Measurements from ENCODE around the gene CCDC15. TPM values are rescaled to one million over a fixed set of nuclear protein-coding genes. Genes with fewer than 3 reads are reported as not detected.

CCDC15 gene
- total RNA-seq, 1 experiment from 2014 or later: 2.8 TPM

DNA sequence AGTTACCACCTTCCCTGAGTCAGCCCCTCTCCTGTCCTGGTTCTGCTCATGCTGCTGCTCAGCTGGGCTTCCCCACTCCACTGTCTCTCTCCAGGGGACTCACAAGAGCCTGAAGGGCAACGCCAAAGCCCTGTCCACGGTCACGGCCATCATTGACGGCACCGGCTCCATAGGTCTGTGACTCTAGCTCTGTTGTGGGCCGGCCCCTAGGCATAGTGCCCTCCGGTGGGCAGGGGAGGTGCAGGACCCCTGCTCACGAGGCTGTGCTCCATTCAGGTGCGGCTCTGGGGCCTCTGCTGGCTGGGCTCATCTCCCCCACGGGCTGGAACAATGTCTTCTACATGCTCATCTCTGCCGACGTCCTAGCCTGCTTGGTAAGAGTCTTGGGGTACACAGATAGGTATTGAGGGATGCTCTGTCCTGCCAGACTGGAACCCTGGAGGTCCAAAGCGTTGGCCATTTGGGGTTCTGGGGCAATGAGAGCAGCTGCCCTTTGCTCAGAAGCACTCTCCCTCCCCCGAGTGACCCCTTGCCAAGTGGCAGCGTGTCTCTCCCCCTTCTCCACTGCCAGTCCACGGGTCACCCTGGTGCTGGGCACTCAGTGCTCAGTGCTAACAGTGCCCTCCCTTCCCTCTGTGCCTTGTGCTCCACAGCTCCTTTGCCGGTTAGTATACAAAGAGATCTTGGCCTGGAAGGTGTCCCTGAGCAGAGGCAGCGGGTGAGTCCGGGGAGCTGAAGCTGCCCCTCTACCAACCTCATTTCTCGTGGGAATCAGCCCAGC, 131.5 kb downstream of the CCDC15 start:
- Mint-ChIP-seq H3K4me3 (no peak overlapping the region), H3K36me3 (ENCODE audit: insufficient read depth in 1 of 3, low read depth in 3 of 3) (peaks cover 0 to 5% (median 2%) of the 10 kb centered on the region in 3 experiments; a peak in 3 of 7 replicates), H3K9me3 (no peaks in the 10 kb centered on the region), H3K27ac (peak overlapping the region in 1 of 3 experiments; percentile 58; a peak in 1 of 7 replicates), H3K27me3 (ENCODE audit: low read depth) (peaks cover 7% of the 10 kb centered on the region), H3K4me1 (peaks cover 3 to 5% of the 10 kb centered on the region in 2 experiments)
- Histone ChIP-seq H2BK120ac (ENCODE audit: low read depth, low read length, poor library complexity, severe bottlenecking) (no peak overlapping the region), H3K4me1 (ENCODE audit: insufficient read depth, low read length) (no peaks in the 10 kb centered on the region), H3K4ac (ENCODE audit: low read depth, low read length) (no peak overlapping the region), H2BK15ac (ENCODE audit: low read depth, low read length) (no peak overlapping the region), H2BK12ac (ENCODE audit: insufficient read length, low read depth, low read length) (no peak overlapping the region), H3K9ac (ENCODE audit: extremely low read depth, insufficient read length, low read length) (no peak overlapping the region), H4K91ac (ENCODE audit: insufficient read length, low read depth, low read length) (no peak overlapping the region), H3K4me2 (ENCODE audit: insufficient read depth, insufficient read length, low read length) (no peak overlapping the region), H4K8ac (replicated peaks; ENCODE audit: insufficient read length, low read depth, low read length) (no peak overlapping the region), H2BK20ac (ENCODE audit: low read depth, low read length, poor library complexity, severe bottlenecking) (no peak overlapping the region), H3K56ac (ENCODE audit: insufficient read length, low read depth, low read length) (no peak overlapping the region), H4K20me1 (ENCODE audit: control insufficient read depth, insufficient read depth, insufficient read length) (no peaks in the 10 kb centered on the region), H3K27me3 (ENCODE audit: insufficient read depth, low read length) (no peaks in the 10 kb centered on the region), H3K18ac (ENCODE audit: insufficient read length, low read depth, low read length) (no peak overlapping the region), H3K27ac (ENCODE audit: insufficient read length, low read depth, low read length) (no peak overlapping the region), H4K5ac (ENCODE audit: insufficient read length, low read depth, low read length) (no peak overlapping the region), H3T11ph (ENCODE audit: low read length) (no peak overlapping the region), H3K23me2 (ENCODE audit: insufficient read length, low read depth, low read length, poor library complexity, severe bottlenecking) (no peaks in the 10 kb centered on the region), H2AFZ (ENCODE audit: low read length) (no peak overlapping the region), H3K14ac (ENCODE audit: insufficient read depth, low read length) (no peak overlapping the region; the same call in 1 of the 2 replicates), H2BK5ac (ENCODE audit: insufficient read length, low read length) (no peak overlapping the region), H3K79me1 (ENCODE audit: insufficient read depth, low read depth, low read length, poor library complexity, severe bottlenecking) (no peaks in the 10 kb centered on the region), H2AK5ac (ENCODE audit: insufficient read length, low read length) (no peak overlapping the region), H3K9me3 (ENCODE audit: control insufficient read depth, low read depth, low read length) (no peaks in the 10 kb centered on the region), H3K23ac (ENCODE audit: insufficient read length, low read depth, low read length) (no peak overlapping the region), H3K79me2 (ENCODE audit: insufficient read depth, low read length) (no peaks in the 10 kb centered on the region)
- no CpG with 5 or more reads among the region's 20 CpGs for WGBS (ENCODE audit: extremely low coverage, insufficient read length, low lambda C conversion rate)
- peak; percentile 61 for DNase-seq
- peak; percentile 60 for TF ChIP-seq CTCF (conservative IDR thresholded peaks at IDR 0.05)
